Progenitor cell of endocrine pancreas (in vitro differentiated cells): ENCODE measurements around the gene IRAG1. TPM values are rescaled to one million over a fixed set of nuclear protein-coding genes. Genes with fewer than 3 reads are reported as not detected.

Experiments
- DNase-seq: peaks from one replicate; pipeline ENCODE4 v3.0.0; 2021; ENCODE audit warnings: low spot score; ENCODE audit not compliant: unreplicated experiment
- H3K27ac Mint-ChIP-seq: 2 replicates; pipeline ENCODE4 v1.8.0; 2021; ENCODE audit warnings: mild to moderate bottlenecking, moderate library complexity, mixed read lengths
- H3K27me3 Mint-ChIP-seq: 2 replicates; pipeline ENCODE4 v1.8.0; 2021; ENCODE audit warnings: mixed read lengths
- H3K36me3 Mint-ChIP-seq: 2 replicates; pipeline ENCODE4 v1.8.0; 2022; ENCODE audit warnings: mixed read lengths; ENCODE audit not compliant: insufficient read depth
- H3K4me1 Mint-ChIP-seq: 2 replicates; pipeline ENCODE4 v1.8.0; 2021; ENCODE audit warnings: low read depth, mixed read lengths
- H3K4me3 Mint-ChIP-seq: 2 replicates; pipeline ENCODE4 v1.8.0; 2021; ENCODE audit warnings: low read depth, mild to moderate bottlenecking, moderate library complexity, mixed read lengths
- H3K9me3 Mint-ChIP-seq: 2 replicates; pipeline ENCODE4 v1.8.0; 2021; ENCODE audit warnings: low read depth, mixed read lengths
- total RNA-seq: library from RNA; stranded (reverse); gene quantifications from 2 replicates; pipeline ENCODE4 v1.2.1, GENCODE V29; 2021
- TF ChIP-seq, protein P1 (sequence below): fragments of 200-600 bp; sonication (generic); IDR thresholded peaks from one replicate; pipeline ENCODE4 v1.5.0; 2021; ENCODE audit warnings: antibody characterized with exemption, mild to moderate bottlenecking; ENCODE audit not compliant: unreplicated experiment

Gene IRAG1
- total RNA-seq, 1 donor from 2014 or later = 6.3 TPM

GRCh38 chr11:10650166-10650565, 43.4 kb downstream of the IRAG1 start:
- no peak for DNase-seq
- H3K4me1 Mint-ChIP-seq = no peaks in the 10 kb centered on the region
- H3K9me3 Mint-ChIP-seq = no peaks in the 10 kb centered on the region
- TF ChIP-seq, protein P1, sequence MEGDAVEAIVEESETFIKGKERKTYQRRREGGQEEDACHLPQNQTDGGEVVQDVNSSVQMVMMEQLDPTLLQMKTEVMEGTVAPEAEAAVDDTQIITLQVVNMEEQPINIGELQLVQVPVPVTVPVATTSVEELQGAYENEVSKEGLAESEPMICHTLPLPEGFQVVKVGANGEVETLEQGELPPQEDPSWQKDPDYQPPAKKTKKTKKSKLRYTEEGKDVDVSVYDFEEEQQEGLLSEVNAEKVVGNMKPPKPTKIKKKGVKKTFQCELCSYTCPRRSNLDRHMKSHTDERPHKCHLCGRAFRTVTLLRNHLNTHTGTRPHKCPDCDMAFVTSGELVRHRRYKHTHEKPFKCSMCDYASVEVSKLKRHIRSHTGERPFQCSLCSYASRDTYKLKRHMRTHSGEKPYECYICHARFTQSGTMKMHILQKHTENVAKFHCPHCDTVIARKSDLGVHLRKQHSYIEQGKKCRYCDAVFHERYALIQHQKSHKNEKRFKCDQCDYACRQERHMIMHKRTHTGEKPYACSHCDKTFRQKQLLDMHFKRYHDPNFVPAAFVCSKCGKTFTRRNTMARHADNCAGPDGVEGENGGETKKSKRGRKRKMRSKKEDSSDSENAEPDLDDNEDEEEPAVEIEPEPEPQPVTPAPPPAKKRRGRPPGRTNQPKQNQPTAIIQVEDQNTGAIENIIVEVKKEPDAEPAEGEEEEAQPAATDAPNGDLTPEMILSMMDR = no peak
- no peak overlapping the region for H3K4me3 Mint-ChIP-seq
- no peaks in the 10 kb centered on the region for H3K36me3 Mint-ChIP-seq
- no peaks in the 10 kb centered on the region for H3K27me3 Mint-ChIP-seq
- no peak overlapping the region for H3K27ac Mint-ChIP-seq

GRCh38 chr11:10648871-10649270, 44.7 kb downstream of the IRAG1 start:
- no peaks in the 10 kb centered on the region for H3K9me3 Mint-ChIP-seq
- no peak for DNase-seq
- TF ChIP-seq, protein P1 = no peak
- H3K4me1 Mint-ChIP-seq = no peaks in the 10 kb centered on the region
- no peak overlapping the region for H3K4me3 Mint-ChIP-seq
- no peak overlapping the region for H3K27ac Mint-ChIP-seq
- no peaks in the 10 kb centered on the region for H3K27me3 Mint-ChIP-seq
- H3K36me3 Mint-ChIP-seq = no peaks in the 10 kb centered on the region

DNA sequence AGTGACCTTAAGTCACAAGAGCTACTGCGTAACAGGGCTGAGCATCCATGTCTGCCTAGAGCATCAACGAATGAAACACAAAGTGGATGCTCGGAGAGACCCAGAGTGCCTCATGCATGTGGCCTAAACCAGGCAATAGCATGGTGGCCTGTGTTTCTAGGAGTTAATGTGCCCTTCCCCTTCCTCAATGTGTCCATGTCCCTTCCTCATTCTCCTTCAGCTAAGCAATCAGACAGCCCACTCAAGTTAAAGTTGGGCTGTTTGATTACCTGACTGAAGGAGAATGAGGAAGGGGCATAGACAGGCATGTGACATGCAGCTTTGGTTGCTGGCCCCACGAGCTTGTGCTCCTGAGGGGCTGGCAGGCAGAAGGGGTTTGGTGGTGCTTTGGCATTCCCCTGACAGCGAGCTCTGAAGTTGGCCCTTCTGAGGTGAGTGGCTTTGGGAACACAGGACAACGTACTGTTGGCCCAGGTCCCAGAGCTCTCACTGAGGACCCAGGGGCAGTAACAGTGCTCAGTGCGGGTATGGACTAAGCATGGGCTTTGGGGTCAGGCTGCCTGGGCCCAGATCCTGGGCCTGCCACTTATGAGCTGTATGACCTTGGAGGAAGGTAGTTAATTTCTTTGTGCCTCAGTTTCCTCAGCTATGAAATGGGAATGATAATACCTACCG, 46.7 kb downstream of the IRAG1 start:
- H3K36me3 Mint-ChIP-seq = no peaks in the 10 kb centered on the region
- no peak overlapping the region for H3K4me3 Mint-ChIP-seq
- TF ChIP-seq, protein P1 = no peak
- no peaks in the 10 kb centered on the region for H3K4me1 Mint-ChIP-seq
- DNase-seq = no peak
- no peaks in the 10 kb centered on the region for H3K9me3 Mint-ChIP-seq
- H3K27me3 Mint-ChIP-seq = no peaks in the 10 kb centered on the region
- no peak overlapping the region for H3K27ac Mint-ChIP-seq

DNA sequence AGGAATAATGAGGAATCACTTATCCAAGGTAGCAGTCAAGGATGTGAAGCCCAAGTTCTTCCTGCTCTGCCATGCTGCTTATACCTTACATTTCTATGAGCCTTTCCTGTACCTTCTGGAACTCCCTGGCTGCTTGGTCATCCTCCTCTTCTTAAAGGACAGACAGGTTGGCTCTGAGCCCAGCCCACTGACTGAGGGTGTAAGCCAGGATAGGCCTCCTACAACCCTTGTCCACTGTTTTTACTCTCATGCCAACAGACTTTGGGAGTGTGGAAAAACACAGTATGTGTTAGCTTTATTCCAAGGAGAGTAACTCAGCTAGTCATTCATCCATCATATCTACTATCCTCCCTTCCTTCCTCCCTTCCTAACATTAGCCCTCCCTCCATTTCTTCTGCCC, 47.5 kb downstream of the IRAG1 start:
- H3K9me3 Mint-ChIP-seq = no peaks in the 10 kb centered on the region
- H3K4me1 Mint-ChIP-seq = no peaks in the 10 kb centered on the region
- no peak overlapping the region for H3K4me3 Mint-ChIP-seq
- H3K27ac Mint-ChIP-seq = no peak overlapping the region
- DNase-seq = no peak
- TF ChIP-seq, protein P1 = no peak
- no peaks in the 10 kb centered on the region for H3K36me3 Mint-ChIP-seq
- H3K27me3 Mint-ChIP-seq = no peaks in the 10 kb centered on the region

- Mint-ChIP-seq H3K27me3 (no peaks in the 10 kb centered on the region), H3K36me3 (no peaks in the 10 kb centered on the region), H3K27ac (no peak overlapping the region), H3K4me1 (no peaks in the 10 kb centered on the region), H3K4me3 (no peak overlapping the region), H3K9me3 (no peaks in the 10 kb centered on the region)
- TF ChIP-seq, protein P1 = no peak
- no peak for DNase-seq
These were observed 48.3 kb downstream of the IRAG1 start for GRCh38 chr11:10645212-10645795.

Other genes starting within 250 kb of the IRAG1 start
- 12.9 TPM in 2 replicates for gene AMPD3, start 238.5 kb downstream of the IRAG1 start, total RNA-seq
- gene RNF141, start 152.6 kb downstream of the IRAG1 start, total RNA-seq = 32.0 and 35.1 TPM in 2 replicates
- gene LYVE1, start 125.1 kb downstream of the IRAG1 start, total RNA-seq = not detected in 2 replicates
- gene CTR9, start 57.5 kb upstream of the IRAG1 start, total RNA-seq = 34.4 and 38.6 TPM in 2 replicates
- 1,076 and 1,126 TPM in 2 replicates for gene EIF4G2, start 115.2 kb upstream of the IRAG1 start, total RNA-seq
- gene ZBED5, start 164.3 kb upstream of the IRAG1 start, total RNA-seq = 88.5 and 95.0 TPM in 2 replicates